Right lobe of liver (tissue), 4 donors: Measurements from ENCODE around the gene CHMP5.

ENCODE experiments used
- CTCF ChIP-seq, 4 donors: fragments of 200-600 bp in 3 of 4; fragments of 450-650 bp in 1 of 4; IDR thresholded peaks; one replicate each; pipeline versions ENCODE4 v1.5.1 to v1.8.0; 2016 to 2022; ENCODE audit warnings: antibody characterized with exemption in 4 of 4, mild to moderate bottlenecking in 2 of 4
- POLR2A ChIP-seq: fragments of 450-650 bp; IDR thresholded peaks from one replicate; pipeline ENCODE4 v1.6.1; 2017; ENCODE audit warnings: antibody characterized with exemption, mild to moderate bottlenecking
- donor health status: DM: no; HTN: no; CAD: no.
- donor health status: DM: no; HTN: no; CAD: no.
- donor health status: DM: no; HTN: yes; CAD: no.

DNA sequence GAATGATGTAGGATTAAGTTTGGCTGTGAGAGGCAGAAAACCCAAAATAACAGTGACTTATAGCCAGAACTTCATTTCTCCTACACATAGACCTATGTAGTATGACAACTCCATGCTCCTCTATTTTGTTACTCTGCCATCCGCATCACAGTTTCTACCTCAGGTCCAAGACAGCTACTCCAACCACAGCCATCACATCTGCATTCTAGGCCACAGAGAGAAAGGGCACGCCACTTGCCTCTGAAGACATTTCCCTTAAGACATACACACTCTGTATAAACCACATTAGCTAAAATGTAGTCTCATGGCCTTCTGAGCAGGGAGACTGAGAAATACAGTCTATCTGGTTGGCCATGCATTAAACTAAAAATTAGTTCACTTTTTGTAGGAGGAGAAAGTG lies 14.9 kb upstream of the CHMP5 start:
- TF ChIP-seq CTCF (IDR thresholded peaks at IDR 0.05), result no peak
- no peak for TF ChIP-seq POLR2A
